Lung (tissue), 12 donors: Measurements from ENCODE around the gene IL12A. TPM values are rescaled to one million over a fixed set of nuclear protein-coding genes. Genes with fewer than 3 reads are reported as not detected.

Experiments used
- ATAC-seq: fragments of 200-7000 bp; cut with Tn5 transposase; one replicate; pipeline ENCODE4 v1.9.1; 2020; ENCODE audit warnings: moderate number of reproducible peaks; ENCODE audit not compliant: insufficient read depth, low FRiP score
- DNase-seq, 3 donors: peaks; one replicate each; pipeline ENCODE4 v3.0.0-alpha.2; 2013 to 2017
- H3K27ac ChIP-seq, 2 donors: one replicate each; pipeline ENCODE4 v1.5.1; 2013; ENCODE audit warnings: mild to moderate bottlenecking in 2 of 2, moderate library complexity in 2 of 2, control low read depth in 1 of 2, inconsistent platforms in 1 of 2, low read depth in 1 of 2, low read length in 1 of 2
- H3K27me3 ChIP-seq, 3 donors: one replicate each; pipeline ENCODE4 v1.5.1; 2013; ENCODE audit warnings: low read length in 2 of 3; ENCODE audit not compliant: control insufficient read depth in 3 of 3, insufficient read depth in 3 of 3
- H3K36me3 ChIP-seq, 4 donors: one replicate each; pipeline ENCODE4 v1.5.1; 2013; ENCODE audit warnings: low read length in 4 of 4, mild to moderate bottlenecking in 1 of 4, moderate library complexity in 1 of 4; ENCODE audit not compliant: control insufficient read depth in 4 of 4, insufficient read depth in 4 of 4
- H3K4me1 ChIP-seq, 5 donors: one replicate each; pipeline ENCODE4 v1.5.1; 2013; ENCODE audit warnings: low read length in 5 of 5, mild to moderate bottlenecking in 2 of 5, moderate library complexity in 1 of 5; ENCODE audit not compliant: control insufficient read depth in 5 of 5, insufficient read depth in 5 of 5
- H3K4me3 ChIP-seq: one replicate; pipeline ENCODE4 v1.5.1; 2013; ENCODE audit warnings: mild to moderate bottlenecking, control low read depth, moderate library complexity
- H3K9ac ChIP-seq, 2 donors: one replicate each; pipeline ENCODE4 v1.5.1; 2013; ENCODE audit warnings: low read length in 2 of 2, control low read depth in 1 of 2; ENCODE audit not compliant: insufficient read depth in 1 of 2
- H3K9me3 ChIP-seq, 4 donors: one replicate each; pipeline ENCODE4 v1.5.1; 2013; ENCODE audit warnings: low read length in 3 of 4, mild to moderate bottlenecking in 1 of 4, moderate library complexity in 1 of 4; ENCODE audit not compliant: control insufficient read depth in 4 of 4, insufficient read depth in 3 of 4
- CTCF ChIP-seq: IDR thresholded peaks from 2 replicates; pipeline ENCODE4 v1.5.1; 2012; ENCODE audit warnings: mild to moderate bottlenecking; ENCODE audit errors: control extremely low read depth, extremely low read depth
- WGBS, 2 donors: extraction: QIAGEN DNeasy Blood & Tissue Kit; methylation state at CpG; one replicate each; pipeline ENCODE4 v1.1.7; 2013; 5-methylcytosine and 5-hydroxymethylcytosine counted together
- polyA plus RNA-seq, 2 donors: library from polyadenylated mRNA; stranded (reverse); fragments of 200-250 nt; gene quantifications; one replicate each; pipeline ENCODE4 v1.2.1, GENCODE V29; 2013
- total RNA-seq, 2 donors: library from RNA; depleted of rRNA in 1 of 2; stranded (reverse); fragments of >200 nt in 1 of 2; gene quantifications; one replicate each; pipeline ENCODE4 v1.2.1, GENCODE V29; 2014 to 2021
- donor health status: control.
- donor health status: control.
- donor health status: Bipolar disorder and iron deficiency.
- donor health status: healthy.
- donor health status: DM: yes; HTN: yes; CAD: no.

The IL12A gene
- total and polyA plus RNA-seq, 4 donors = 0.67 to 3.3 (median 1.9) TPM

- no peaks in the 10 kb centered on the region for H3K9me3 ChIP-seq
- DNase-seq (no peak), ATAC-seq (no peak)
- TF ChIP-seq CTCF = no peak
- no peak overlapping the region for H3K27ac ChIP-seq
- WGBS, 2 donors = 90 to 92% methylated on average over 4 of the region's 4 CpGs
- H3K36me3 ChIP-seq = no peaks in the 10 kb centered on the region
- H3K4me1 ChIP-seq = no peaks in the 10 kb centered on the region
- no peak overlapping the region for H3K4me3 ChIP-seq
- no peak overlapping the region for H3K9ac ChIP-seq
- no peaks in the 10 kb centered on the region for H3K27me3 ChIP-seq
Observed at GRCh38 chr3:160010578-160010977, 21.9 kb downstream of the IL12A start.

- no peak overlapping the region for H3K27ac ChIP-seq
- H3K36me3 ChIP-seq = no peaks in the 10 kb centered on the region
- TF ChIP-seq CTCF = no peak
- no peak overlapping the region for H3K4me3 ChIP-seq
- H3K4me1 ChIP-seq = no peaks in the 10 kb centered on the region
- no peak for DNase-seq
- H3K27me3 ChIP-seq = no peaks in the 10 kb centered on the region
- no peak for ATAC-seq
- H3K9ac ChIP-seq = no peak overlapping the region
- no peaks in the 10 kb centered on the region for H3K9me3 ChIP-seq
- 34 to 43% methylated on average over 2 of the region's 2 CpGs for WGBS, 2 donors
Observed at GRCh38 chr3:160012108-160012507, 23.5 kb downstream of the IL12A start.

- Histone ChIP-seq H3K4me1 (no peaks in the 10 kb centered on the region), H3K36me3 (no peaks in the 10 kb centered on the region), H3K27ac (no peak overlapping the region), H3K27me3 (no peaks in the 10 kb centered on the region), H3K9me3 (no peaks in the 10 kb centered on the region), H3K4me3 (no peak overlapping the region), H3K9ac (no peak overlapping the region)
- ATAC-seq (peak; percentile 54), DNase-seq (no peak)
- 54 to 87% methylated on average over 1 of the region's 1 CpG for WGBS, 2 donors
- no peak for TF ChIP-seq CTCF
Observed at GRCh38 chr3:160016972-160017371, 28.3 kb downstream of the IL12A start.

GRCh38 chr3:160018959-160019358 is 30.3 kb downstream of the IL12A start:
- H3K4me1 ChIP-seq = no peaks in the 10 kb centered on the region
- no peaks in the 10 kb centered on the region for H3K36me3 ChIP-seq
- DNase-seq (no peak), ATAC-seq (no peak)
- H3K9me3 ChIP-seq = no peaks in the 10 kb centered on the region
- H3K27ac ChIP-seq = no peak overlapping the region
- 46 to 61% methylated on average over 5 of the region's 5 CpGs for WGBS, 2 donors
- H3K9ac ChIP-seq = no peak overlapping the region
- no peak overlapping the region for H3K4me3 ChIP-seq
- H3K27me3 ChIP-seq = no peaks in the 10 kb centered on the region
- no peak for TF ChIP-seq CTCF
